ENCODE data around the gene FHL5. TPM values are rescaled to one million over a fixed set of nuclear protein-coding genes. Genes with fewer than 3 reads are reported as not detected.

The FHL5 gene
- total RNA-seq, 1 donor from 2014 or later = not detected

GRCh38 chr6:96649926-96650325 is 87.0 kb downstream of the FHL5 start:
- TF ChIP-seq, protein P1, sequence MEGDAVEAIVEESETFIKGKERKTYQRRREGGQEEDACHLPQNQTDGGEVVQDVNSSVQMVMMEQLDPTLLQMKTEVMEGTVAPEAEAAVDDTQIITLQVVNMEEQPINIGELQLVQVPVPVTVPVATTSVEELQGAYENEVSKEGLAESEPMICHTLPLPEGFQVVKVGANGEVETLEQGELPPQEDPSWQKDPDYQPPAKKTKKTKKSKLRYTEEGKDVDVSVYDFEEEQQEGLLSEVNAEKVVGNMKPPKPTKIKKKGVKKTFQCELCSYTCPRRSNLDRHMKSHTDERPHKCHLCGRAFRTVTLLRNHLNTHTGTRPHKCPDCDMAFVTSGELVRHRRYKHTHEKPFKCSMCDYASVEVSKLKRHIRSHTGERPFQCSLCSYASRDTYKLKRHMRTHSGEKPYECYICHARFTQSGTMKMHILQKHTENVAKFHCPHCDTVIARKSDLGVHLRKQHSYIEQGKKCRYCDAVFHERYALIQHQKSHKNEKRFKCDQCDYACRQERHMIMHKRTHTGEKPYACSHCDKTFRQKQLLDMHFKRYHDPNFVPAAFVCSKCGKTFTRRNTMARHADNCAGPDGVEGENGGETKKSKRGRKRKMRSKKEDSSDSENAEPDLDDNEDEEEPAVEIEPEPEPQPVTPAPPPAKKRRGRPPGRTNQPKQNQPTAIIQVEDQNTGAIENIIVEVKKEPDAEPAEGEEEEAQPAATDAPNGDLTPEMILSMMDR (IDR thresholded peaks at IDR 0.05; ENCODE audit: unreplicated experiment) = no peak
- H3K27ac Mint-ChIP-seq = no peak overlapping the region

GRCh38 chr6:96651816-96652215 is 88.9 kb downstream of the FHL5 start:
- Mint-ChIP-seq H3K27me3 (no peaks in the 10 kb centered on the region), H3K9me3 (ENCODE audit: low read depth) (no peaks in the 10 kb centered on the region), H3K4me1 (ENCODE audit: low read depth) (no peaks in the 10 kb centered on the region), H3K4me3 (ENCODE audit: low read depth) (no peak overlapping the region), H3K36me3 (ENCODE audit: insufficient read depth) (no peaks in the 10 kb centered on the region), H3K27ac (no peak overlapping the region)
- TF ChIP-seq, protein P1 (IDR thresholded peaks at IDR 0.05; ENCODE audit: unreplicated experiment) = no peak
- no peak for DNase-seq (ENCODE audit: low spot score, unreplicated experiment)

More at GRCh38 chr6:96649926-96650325, 87.0 kb downstream of the FHL5 start:
- DNase-seq (ENCODE audit: low spot score, unreplicated experiment) = no peak
- Mint-ChIP-seq H3K4me1 (ENCODE audit: low read depth) (no peaks in the 10 kb centered on the region), H3K9me3 (ENCODE audit: low read depth) (no peaks in the 10 kb centered on the region), H3K36me3 (ENCODE audit: insufficient read depth) (no peaks in the 10 kb centered on the region), H3K27me3 (no peaks in the 10 kb centered on the region), H3K4me3 (ENCODE audit: low read depth) (no peak overlapping the region)

DNA sequence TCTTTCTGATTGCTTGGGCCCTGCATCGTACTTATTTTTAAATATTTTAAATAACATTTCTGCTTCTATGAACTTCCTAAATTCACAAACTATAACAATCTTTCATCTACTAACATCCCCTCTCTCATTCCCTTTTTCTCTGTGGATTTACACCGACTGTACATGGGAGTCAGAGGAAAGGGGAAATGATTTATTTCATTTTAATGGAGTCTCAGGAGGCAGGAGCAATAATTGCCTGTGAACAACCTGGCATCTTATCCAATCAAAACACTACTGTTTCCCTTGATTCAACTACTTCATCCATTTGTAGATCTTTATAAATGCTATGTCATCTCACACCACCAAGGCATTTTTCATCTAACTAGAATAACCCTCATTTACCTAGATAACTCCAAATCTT is 89.6 kb downstream of the FHL5 start:
- TF ChIP-seq, protein P1 (IDR thresholded peaks at IDR 0.05; ENCODE audit: unreplicated experiment) = no peak
- H3K27me3 Mint-ChIP-seq = no peaks in the 10 kb centered on the region
- H3K4me1 Mint-ChIP-seq (ENCODE audit: low read depth) = no peaks in the 10 kb centered on the region

GRCh38 chr6:96653181-96653580 is 90.3 kb downstream of the FHL5 start:
- TF ChIP-seq, protein P1 (IDR thresholded peaks at IDR 0.05; ENCODE audit: unreplicated experiment) = no peak
- H3K27me3 Mint-ChIP-seq = no peaks in the 10 kb centered on the region
- no peak overlapping the region for H3K27ac Mint-ChIP-seq
- H3K4me3 Mint-ChIP-seq (ENCODE audit: low read depth) = no peak overlapping the region
- H3K4me1 Mint-ChIP-seq (ENCODE audit: low read depth) = no peaks in the 10 kb centered on the region
- H3K9me3 Mint-ChIP-seq (ENCODE audit: low read depth) = no peaks in the 10 kb centered on the region
- DNase-seq (ENCODE audit: low spot score, unreplicated experiment) = no peak
- H3K36me3 Mint-ChIP-seq (ENCODE audit: insufficient read depth) = no peaks in the 10 kb centered on the region

More for the DNA sequence above, 89.6 kb downstream of the FHL5 start:
- H3K4me3 Mint-ChIP-seq (ENCODE audit: low read depth) = no peak overlapping the region
- no peak for DNase-seq (ENCODE audit: low spot score, unreplicated experiment)
- no peaks in the 10 kb centered on the region for H3K9me3 Mint-ChIP-seq (ENCODE audit: low read depth)
- H3K36me3 Mint-ChIP-seq (ENCODE audit: insufficient read depth) = no peaks in the 10 kb centered on the region
- H3K27ac Mint-ChIP-seq = no peak overlapping the region

- TF ChIP-seq, protein P1 (IDR thresholded peaks at IDR 0.05; ENCODE audit: unreplicated experiment) = no peak
- H3K27ac Mint-ChIP-seq = no peak overlapping the region
- no peaks in the 10 kb centered on the region for H3K4me1 Mint-ChIP-seq (ENCODE audit: low read depth)
- no peaks in the 10 kb centered on the region for H3K27me3 Mint-ChIP-seq
- H3K4me3 Mint-ChIP-seq (ENCODE audit: low read depth) = no peak overlapping the region
- no peak for DNase-seq (ENCODE audit: low spot score, unreplicated experiment)
- no peaks in the 10 kb centered on the region for H3K36me3 Mint-ChIP-seq (ENCODE audit: insufficient read depth)
- peaks cover 7% of the 10 kb centered on the region for H3K9me3 Mint-ChIP-seq (ENCODE audit: low read depth)
Measured at GRCh38 chr6:96656567-96656966, 93.6 kb downstream of the FHL5 start.
